ENCODE data around the gene PABPN1. TPM values are rescaled to one million over a fixed set of nuclear protein-coding genes. Genes with fewer than 3 reads are reported as not detected.

Gene PABPN1
- total RNA-seq, 2 experiments from 2014 or later = 167 to 314 TPM

- intact Hi-C loops (cut with micrococcal nuclease; ENCODE audit: unreplicated experiment) = no loop called here
- BruUV-seq (replicated peaks) = no TSS peak
- Histone ChIP-seq H3K4me2 (ENCODE audit: low read length) (no peak overlapping the region), H2AFZ (ENCODE audit: low read length) (no peak overlapping the region), H3K9me3 (ENCODE audit: low read length) (no peaks in the 10 kb centered on the region), H3K4me1 (ENCODE audit: insufficient read depth, low read length, poor library complexity, severe bottlenecking) (peaks cover 19% of the 10 kb centered on the region), H3K9me2 (ENCODE audit: insufficient read depth, low read length) (no peaks in the 10 kb centered on the region), H3K36me3 (ENCODE audit: insufficient read depth, low read length) (no peaks in the 10 kb centered on the region; the same call in 1 of the 2 replicates), H3K79me2 (ENCODE audit: insufficient read depth, low read depth, low read length) (no peaks in the 10 kb centered on the region; the same call in 1 of the 2 replicates), H4K20me1 (ENCODE audit: insufficient read depth, low read length) (no peaks in the 10 kb centered on the region), H3K27ac (ENCODE audit: low read depth, low read length, poor library complexity, severe bottlenecking) (no peak overlapping the region), H3K4me3 (ENCODE audit: low read depth, low read length, poor library complexity, severe bottlenecking) (no peak overlapping the region)
- ChIA-PET CTCF (ENCODE audit: unreplicated experiment) (interaction anchor here (1.0 kb wide), 1 partner anchor 11 kb away, joined by 4 read pairs; the partner anchor contains the start of gene PABPN1), POLR2A (interaction anchor here (0.6 to 2.4 kb wide), 5 partner anchors 9 to 70 kb away, joined by 4 to 10 read pairs (median 4); partner anchors contain the start of genes PABPN1 and PPP1R3E)
- TF ChIP-seq EZH2phosphoT487 (IDR thresholded peaks at IDR 0.05; ENCODE audit: borderline replicate concordance, low read depth, low read length) (no peak), CTCF (conservative IDR thresholded peaks at IDR 0.05; ENCODE audit: low read length) (no peak)
- DNase-seq (ENCODE audit: low spot score) = no peak
These were observed 10.7 kb upstream of the PABPN1 start for GRCh38 chr14:23310546-23310945.

GRCh38 chr14:23316300-23316699, 5.0 kb upstream of the PABPN1 start:
- H3K4me1 ChIP-seq (ENCODE audit: insufficient read depth, low read length, poor library complexity, severe bottlenecking) = peaks cover 12% of the 10 kb centered on the region
- no peak overlapping the region for H3K4me3 ChIP-seq (ENCODE audit: low read depth, low read length, poor library complexity, severe bottlenecking)
- BruUV-seq (replicated peaks) = no TSS peak
- H3K9me2 ChIP-seq (ENCODE audit: insufficient read depth, low read length) = no peaks in the 10 kb centered on the region
- H3K79me2 ChIP-seq (ENCODE audit: insufficient read depth, low read depth, low read length) = no peaks in the 10 kb centered on the region; the same call in 1 of the 2 replicates
- no peak for DNase-seq (ENCODE audit: low spot score)
- no peaks in the 10 kb centered on the region for H4K20me1 ChIP-seq (ENCODE audit: insufficient read depth, low read length)
- no peaks in the 10 kb centered on the region for H3K9me3 ChIP-seq (ENCODE audit: low read length)
- TF ChIP-seq CTCF (conservative IDR thresholded peaks at IDR 0.05; ENCODE audit: low read length) = no peak
- H3K4me2 ChIP-seq (ENCODE audit: low read length) = no peak overlapping the region
- intact Hi-C loops (cut with micrococcal nuclease; ENCODE audit: unreplicated experiment) = no loop called here
- H3K27ac ChIP-seq (ENCODE audit: low read depth, low read length, poor library complexity, severe bottlenecking) = no peak overlapping the region
- no peak overlapping the region for H2AFZ ChIP-seq (ENCODE audit: low read length)
- POLR2A ChIA-PET = interaction anchor here (0.6 to 0.7 kb wide), 2 partner anchors 13 to 242 kb away, joined by 3 to 9 read pairs; no protein-coding TSS in a partner anchor
- no peaks in the 10 kb centered on the region for H3K36me3 ChIP-seq (ENCODE audit: insufficient read depth, low read length)
- CTCF ChIA-PET (ENCODE audit: unreplicated experiment) = no interaction called here
